B cell (primary cell): Measurements from ENCODE around the gene DYRK4. TPM values are rescaled to one million over a fixed set of nuclear protein-coding genes. Genes with fewer than 3 reads are reported as not detected.

ENCODE experiments used
- ATAC-seq: fragments of 200-7000 bp; cut with Tn5 transposase; one replicate; pipeline ENCODE4 v1.10.0; 2021; ENCODE audit warnings: low read depth, mild to moderate bottlenecking, moderate number of reproducible peaks, moderate library complexity
- CTCF ChIA-PET: fragments of 350-600 bp; sonication (Branson Sonifier 250); formaldehyde crosslinking; loops from one replicate; lab custom pipeline; 2021; ENCODE audit warnings: antibody characterized with exemption, inconsistent platforms; lab: Charles Lee
- POLR2A ChIA-PET: fragments of 350-600 bp; sonication (Branson Sonifier 250); formaldehyde crosslinking; loops from one replicate; lab custom pipeline; 2021; ENCODE audit warnings: antibody characterized with exemption; lab: Charles Lee
- DNase-seq: peaks from one replicate; pipeline ENCODE4 v3.0.0; 2013
- H2AFZ ChIP-seq: 2 replicates; pipeline ENCODE4 v1.6.1; 2012; ENCODE audit warnings: mild to moderate bottlenecking, low read depth, low read length; ENCODE audit not compliant: insufficient read depth, poor library complexity, severe bottlenecking
- H3K27ac ChIP-seq, 2 donors: 1 replicate in 1 of 2; 2 replicates in 1 of 2; pipeline ENCODE4 v1.5.1; 2012 to 2013; ENCODE audit warnings: low read length in 2 of 2, mild to moderate bottlenecking in 2 of 2, moderate library complexity in 1 of 2
- H3K27me3 ChIP-seq, 4 experiments: fragments of 200-600 bp in 1 of 4; sonication (generic) in 1 of 4; replicated peaks in 1 of 4; 1 replicate in 2 of 4; 2 replicates in 2 of 4; pipeline versions ENCODE4 v1.6.1 to v1.7.0; 2013 to 2016; ENCODE audit warnings: low read length in 3 of 4, mild to moderate bottlenecking in 2 of 4, mixed read lengths in 1 of 4, moderate library complexity in 1 of 4; ENCODE audit not compliant: insufficient read depth in 4 of 4, control insufficient read depth in 3 of 4; ENCODE audit errors: control extremely low read depth in 1 of 4
- H3K36me3 ChIP-seq, 2 experiments: replicated peaks in 1 of 2; 1 replicate in 1 of 2; 2 replicates in 1 of 2; pipeline versions ENCODE4 v1.6.1 to v1.7.1; 2013; ENCODE audit warnings: low read length in 1 of 2; ENCODE audit not compliant: insufficient read depth in 2 of 2, control insufficient read depth in 1 of 2; ENCODE audit errors: control extremely low read depth in 1 of 2, extremely low read depth in 1 of 2
- H3K4me1 ChIP-seq, 2 donors: fragments of 200-600 bp in 1 of 2; sonication (generic) in 1 of 2; 1 replicate in 1 of 2; 2 replicates in 1 of 2; pipeline versions ENCODE4 v1.5.1 to v1.6.1; 2013 to 2017; ENCODE audit warnings: low read length in 2 of 2; ENCODE audit not compliant: control insufficient read depth in 2 of 2, insufficient read depth in 2 of 2
- H3K4me2 ChIP-seq: replicated peaks from 2 replicates; pipeline ENCODE3; 2012; ENCODE audit warnings: mild to moderate bottlenecking, low read depth, low read length; ENCODE audit not compliant: poor library complexity, severe bottlenecking
- H3K4me3 ChIP-seq, 5 experiments: fragments of 200-600 bp in 1 of 5; sonication (generic) in 1 of 5; 1 replicate in 3 of 5; 2 replicates in 2 of 5; pipeline versions ENCODE4 v1.5.1 to v1.7.0; 2011 to 2016; ENCODE audit warnings: low read length in 4 of 5, mild to moderate bottlenecking in 4 of 5, low read depth in 2 of 5, control low read depth in 1 of 5, moderate library complexity in 1 of 5; ENCODE audit not compliant: insufficient read depth in 1 of 5; ENCODE audit errors: control extremely low read depth in 1 of 5, extremely low read depth in 1 of 5
- H3K79me2 ChIP-seq: fragments of 200-600 bp; sonication (generic); one replicate; pipeline ENCODE4 v1.6.0; 2016; ENCODE audit warnings: low read length; ENCODE audit not compliant: control insufficient read depth, insufficient read depth
- H3K9ac ChIP-seq: fragments of 200-600 bp; sonication (generic); 2 replicates; pipeline ENCODE4 v1.6.1; 2017; ENCODE audit warnings: mild to moderate bottlenecking, low read length, moderate library complexity
- H3K9me3 ChIP-seq, 3 donors: one replicate each; pipeline versions ENCODE4 v1.6.1 to v1.7.1; 2013; ENCODE audit warnings: low read length in 2 of 3; ENCODE audit not compliant: control insufficient read depth in 2 of 3, insufficient read depth in 1 of 3; ENCODE audit errors: control extremely low read depth in 1 of 3
- H4K20me1 ChIP-seq: 2 replicates; pipeline ENCODE4 v1.6.0; 2012; ENCODE audit warnings: mild to moderate bottlenecking, low read length; ENCODE audit not compliant: insufficient read depth, control insufficient read depth, poor library complexity, severe bottlenecking
- H3K27ac Mint-ChIP-seq: one replicate; pipeline ENCODE4 v1.8.0; 2021; ENCODE audit warnings: mixed read lengths
- H3K27me3 Mint-ChIP-seq: one replicate; pipeline ENCODE4 v1.8.0; 2021; ENCODE audit warnings: mixed read lengths
- H3K4me1 Mint-ChIP-seq: one replicate; pipeline ENCODE4 v1.8.0; 2021; ENCODE audit warnings: mixed read lengths
- H3K4me3 Mint-ChIP-seq: one replicate; pipeline ENCODE4 v1.8.0; 2021; ENCODE audit warnings: mixed read lengths
- H3K9me3 Mint-ChIP-seq: one replicate; pipeline ENCODE4 v1.8.0; 2022; ENCODE audit warnings: mixed read lengths; ENCODE audit not compliant: insufficient read depth
- CTCF ChIP-seq: fragments of 200-600 bp; IDR thresholded peaks from one replicate; pipeline ENCODE4 v1.8.0; 2022; ENCODE audit warnings: antibody characterized with exemption, mild to moderate bottlenecking
- EZH2 ChIP-seq: IDR thresholded peaks from 2 replicates; pipeline ENCODE4 v1.6.1; 2012; ENCODE audit warnings: borderline replicate concordance, low read depth, mild to moderate bottlenecking, moderate library complexity, low read length; ENCODE audit not compliant: insufficient read depth, poor library complexity, severe bottlenecking
- WGBS: methylation state at CpG from one replicate; pipeline ENCODE4 v1.1.5; 2013; ENCODE audit warnings: missing lambda C conversion rate; ENCODE audit not compliant: insufficient coverage; 5-methylcytosine and 5-hydroxymethylcytosine counted together
- intact Hi-C: fragments of 100-400 bp; cut with micrococcal nuclease; formaldehyde crosslinking; loops from one replicate; pipeline ENCODE4 v1.10.0; 2022
- polyA plus RNA-seq: library from polyadenylated mRNA; depleted of rRNA; stranded (reverse); fragments of >200 nt; gene quantifications from 2 replicates; pipeline ENCODE4 v1.2.3, GENCODE V29; 2012
- total RNA-seq, 2 donors: library from RNA; stranded (reverse); fragments of 120-200 nt in 1 of 2; gene quantifications; 1 replicate in 1 of 2; 2 replicates in 1 of 2; pipeline versions ENCODE4 v1.2.3 to v1.2.4, GENCODE V29; 2013 to 2022

DYRK4 gene
- total and polyA plus RNA-seq, 2 donors (not counting 1 experiment from before 2014, with no cell fraction given) = 41.3 to 63.3 TPM

- Histone ChIP-seq H2AFZ (no peak overlapping the region), H4K20me1 (no peaks in the 10 kb centered on the region), H3K4me1 (peaks cover 46 to 52% of the 10 kb centered on the region in 2 donors), H3K4me3 (no peak overlapping the region), H3K9me3 (no peaks in the 10 kb centered on the region), H3K27ac (peak overlapping the region in 1 of 2 donors; percentile 91), H3K27me3 (no peaks in the 10 kb centered on the region), H3K9ac (no peak overlapping the region), H3K4me2 (no peak overlapping the region), H3K36me3 (peaks cover 0 to 2% of the 10 kb centered on the region in 2 experiments), H3K79me2 (peaks cover 15% of the 10 kb centered on the region)
- H3K27ac Mint-ChIP-seq = no peak overlapping the region
- intact Hi-C loops = loop anchor here (5.0 to 10.0 kb wide), 2 partner anchors 42 to 256 kb away; no protein-coding TSS in a partner anchor
- no peak for ATAC-seq
- no peak for DNase-seq
- ChIA-PET POLR2A (no interaction called here), CTCF (no interaction called here)
- no peaks in the 10 kb centered on the region for H3K9me3 Mint-ChIP-seq
- no peaks in the 10 kb centered on the region for H3K27me3 Mint-ChIP-seq
- TF ChIP-seq EZH2 = no peak
- no peak for TF ChIP-seq CTCF
- WGBS = 90% methylated on average over 2 of the region's 4 CpGs
- no peak overlapping the region for H3K4me3 Mint-ChIP-seq
- H3K4me1 Mint-ChIP-seq = peaks cover 57% of the 10 kb centered on the region
These were observed 7.3 kb downstream of the DYRK4 start for GRCh38 chr12:4569261-4569660.

- no peak overlapping the region for H2AFZ ChIP-seq
- H3K27me3 Mint-ChIP-seq = no peaks in the 10 kb centered on the region
- H3K27ac ChIP-seq = no peak overlapping the region
- ATAC-seq (no peak), DNase-seq (no peak)
- WGBS = 88% methylated on average over 3 of the region's 7 CpGs
- H3K4me1 Mint-ChIP-seq = peaks cover 26% of the 10 kb centered on the region
- peaks cover 13 to 20% of the 10 kb centered on the region in 2 donors for H3K4me1 ChIP-seq
- H3K36me3 ChIP-seq = peaks cover 0 to 2% of the 10 kb centered on the region in 2 experiments
- intact Hi-C loops = no loop called here
- H3K4me3 ChIP-seq = no peak overlapping the region
- peaks cover 15% of the 10 kb centered on the region for H3K79me2 ChIP-seq
- no peaks in the 10 kb centered on the region for H4K20me1 ChIP-seq
- ChIA-PET POLR2A (no interaction called here), CTCF (no interaction called here)
- no peaks in the 10 kb centered on the region for H3K27me3 ChIP-seq
- no peaks in the 10 kb centered on the region for H3K9me3 Mint-ChIP-seq
- TF ChIP-seq EZH2 (no peak), CTCF (no peak)
- H3K27ac Mint-ChIP-seq = no peak overlapping the region
- H3K4me3 Mint-ChIP-seq = no peak overlapping the region
- no peaks in the 10 kb centered on the region for H3K9me3 ChIP-seq
- H3K9ac ChIP-seq = no peak overlapping the region
- no peak overlapping the region for H3K4me2 ChIP-seq
These were observed 10.7 kb downstream of the DYRK4 start for GRCh38 chr12:4572680-4573079.
